ENCODE data around the gene SHB. TPM values are rescaled to one million over a fixed set of nuclear protein-coding genes. Genes with fewer than 3 reads are reported as not detected.

SHB gene
- total RNA-seq, 2 experiments from 2014 or later, result 2.8 to 3.2 TPM

DNA sequence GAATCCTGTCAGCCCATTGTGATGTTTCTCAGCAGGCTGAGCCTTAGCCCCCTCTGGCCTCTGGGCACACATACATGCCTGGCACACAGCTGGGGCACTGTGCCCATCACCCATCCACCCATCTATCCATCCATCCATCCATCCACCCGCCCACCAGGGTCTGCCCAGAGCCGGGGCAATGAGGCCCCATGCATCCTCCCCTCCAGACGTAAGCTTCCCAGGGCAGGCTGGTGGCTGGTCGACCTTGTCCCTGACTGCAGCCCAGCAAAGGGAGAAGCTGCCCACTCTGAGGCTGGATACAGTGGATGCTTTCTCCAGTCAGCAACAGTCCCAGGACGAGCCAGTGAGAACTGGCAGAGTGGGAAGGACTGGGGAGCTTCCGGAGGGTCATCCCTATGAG is 144.0 kb downstream of the SHB start:
- CTCF ChIA-PET, result interaction anchor here (1.4 kb wide), 1 partner anchor 163 kb away, joined by 4 read pairs; no protein-coding TSS in a partner anchor

DNA sequence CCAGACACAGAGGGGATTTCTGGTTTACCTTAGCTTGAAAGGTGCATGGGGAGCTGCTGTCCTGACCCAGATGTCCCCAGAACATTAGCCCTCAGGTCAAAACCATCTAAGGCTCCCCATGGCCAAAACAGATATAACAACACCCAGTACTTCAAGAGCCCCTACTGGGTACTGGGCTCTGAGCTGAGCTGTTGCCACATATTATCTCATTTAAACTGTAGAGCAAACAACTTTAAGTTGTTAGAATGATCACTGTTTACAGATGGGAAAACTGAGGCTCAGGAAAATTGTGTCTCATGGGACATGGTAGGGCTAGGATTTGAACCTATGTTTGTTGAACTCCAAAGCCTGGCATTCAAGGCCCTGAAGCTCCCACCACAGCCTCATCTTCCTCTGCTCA is 144.5 kb downstream of the SHB start:
- CTCF ChIA-PET, result interaction anchor here (1.4 kb wide), 1 partner anchor 164 kb away, joined by 4 read pairs; no protein-coding TSS in a partner anchor
- Mint-ChIP-seq H3K27ac (no peak overlapping the region), H3K36me3 (ENCODE audit: low read depth) (no peaks in the 10 kb centered on the region), H3K9me3 (no peaks in the 10 kb centered on the region), H3K4me3 (no peak overlapping the region), H3K27me3 (no peaks in the 10 kb centered on the region), H3K4me1 (ENCODE audit: low read depth) (peaks cover 2% of the 10 kb centered on the region)
- POLR2A ChIA-PET, result no interaction called here
- ATAC-seq (no peak), DNase-seq (no peak)
- TF ChIP-seq, protein P1, sequence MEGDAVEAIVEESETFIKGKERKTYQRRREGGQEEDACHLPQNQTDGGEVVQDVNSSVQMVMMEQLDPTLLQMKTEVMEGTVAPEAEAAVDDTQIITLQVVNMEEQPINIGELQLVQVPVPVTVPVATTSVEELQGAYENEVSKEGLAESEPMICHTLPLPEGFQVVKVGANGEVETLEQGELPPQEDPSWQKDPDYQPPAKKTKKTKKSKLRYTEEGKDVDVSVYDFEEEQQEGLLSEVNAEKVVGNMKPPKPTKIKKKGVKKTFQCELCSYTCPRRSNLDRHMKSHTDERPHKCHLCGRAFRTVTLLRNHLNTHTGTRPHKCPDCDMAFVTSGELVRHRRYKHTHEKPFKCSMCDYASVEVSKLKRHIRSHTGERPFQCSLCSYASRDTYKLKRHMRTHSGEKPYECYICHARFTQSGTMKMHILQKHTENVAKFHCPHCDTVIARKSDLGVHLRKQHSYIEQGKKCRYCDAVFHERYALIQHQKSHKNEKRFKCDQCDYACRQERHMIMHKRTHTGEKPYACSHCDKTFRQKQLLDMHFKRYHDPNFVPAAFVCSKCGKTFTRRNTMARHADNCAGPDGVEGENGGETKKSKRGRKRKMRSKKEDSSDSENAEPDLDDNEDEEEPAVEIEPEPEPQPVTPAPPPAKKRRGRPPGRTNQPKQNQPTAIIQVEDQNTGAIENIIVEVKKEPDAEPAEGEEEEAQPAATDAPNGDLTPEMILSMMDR (IDR thresholded peaks at IDR 0.05), result no peak
- intact Hi-C loops (cut with micrococcal nuclease), result loop anchor here (10.0 kb wide), 1 partner anchor 360 kb away; no protein-coding TSS in a partner anchor

More for the DNA sequence above, 144.0 kb downstream of the SHB start:
- Mint-ChIP-seq H3K4me3 (no peak overlapping the region), H3K4me1 (ENCODE audit: low read depth) (peaks cover 2% of the 10 kb centered on the region), H3K36me3 (ENCODE audit: low read depth) (no peaks in the 10 kb centered on the region), H3K9me3 (no peaks in the 10 kb centered on the region), H3K27ac (no peak overlapping the region), H3K27me3 (no peaks in the 10 kb centered on the region)
- ATAC-seq (no peak), DNase-seq (no peak)
- TF ChIP-seq, protein P1 (IDR thresholded peaks at IDR 0.05), result no peak
- intact Hi-C loops (cut with micrococcal nuclease), result loop anchor here (10.0 kb wide), 1 partner anchor 360 kb away; no protein-coding TSS in a partner anchor
- POLR2A ChIA-PET, result no interaction called here

DNA sequence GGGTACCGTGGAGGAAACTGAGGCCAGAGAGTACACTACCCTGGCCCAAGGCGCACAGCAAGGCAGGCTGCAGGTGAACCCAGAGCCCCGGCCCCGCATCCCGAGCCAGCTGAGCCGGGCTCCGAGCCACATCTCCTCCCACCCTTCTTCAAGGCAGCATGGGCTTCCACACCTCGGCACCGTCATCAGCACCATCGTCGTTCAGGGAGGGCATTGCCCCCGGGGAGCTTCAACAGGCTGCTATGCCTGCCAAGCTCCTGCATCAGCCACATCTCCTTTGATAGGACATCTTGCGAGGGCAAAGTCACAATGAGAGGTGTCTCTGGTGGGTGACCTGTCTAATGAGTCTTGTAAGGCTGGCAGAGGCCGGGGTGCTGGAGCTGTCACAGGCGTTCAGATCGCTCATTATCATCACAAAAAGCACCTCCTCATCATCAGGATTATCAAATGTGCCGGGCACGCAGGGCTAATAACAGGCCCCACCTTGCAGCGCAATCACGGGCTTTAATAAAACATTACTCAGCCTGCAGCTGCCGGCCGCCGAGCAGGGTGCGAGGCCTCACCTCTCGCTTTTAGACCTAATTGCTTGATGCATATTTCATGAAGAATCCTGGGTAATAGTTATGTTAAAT is 145.1 kb downstream of the SHB start:
- Mint-ChIP-seq H3K9me3 (no peaks in the 10 kb centered on the region), H3K27ac (no peak overlapping the region), H3K36me3 (ENCODE audit: low read depth) (no peaks in the 10 kb centered on the region), H3K27me3 (no peaks in the 10 kb centered on the region), H3K4me3 (no peak overlapping the region), H3K4me1 (ENCODE audit: low read depth) (peaks cover 2% of the 10 kb centered on the region)
- TF ChIP-seq, protein P1 (IDR thresholded peaks at IDR 0.05), result no peak
- ChIA-PET CTCF (no interaction called here), POLR2A (no interaction called here)
- no peak for DNase-seq
- intact Hi-C loops (cut with micrococcal nuclease), result loop anchor here (10.0 kb wide), 1 partner anchor 361 kb away; no protein-coding TSS in a partner anchor
- ATAC-seq, result no peak

DNA sequence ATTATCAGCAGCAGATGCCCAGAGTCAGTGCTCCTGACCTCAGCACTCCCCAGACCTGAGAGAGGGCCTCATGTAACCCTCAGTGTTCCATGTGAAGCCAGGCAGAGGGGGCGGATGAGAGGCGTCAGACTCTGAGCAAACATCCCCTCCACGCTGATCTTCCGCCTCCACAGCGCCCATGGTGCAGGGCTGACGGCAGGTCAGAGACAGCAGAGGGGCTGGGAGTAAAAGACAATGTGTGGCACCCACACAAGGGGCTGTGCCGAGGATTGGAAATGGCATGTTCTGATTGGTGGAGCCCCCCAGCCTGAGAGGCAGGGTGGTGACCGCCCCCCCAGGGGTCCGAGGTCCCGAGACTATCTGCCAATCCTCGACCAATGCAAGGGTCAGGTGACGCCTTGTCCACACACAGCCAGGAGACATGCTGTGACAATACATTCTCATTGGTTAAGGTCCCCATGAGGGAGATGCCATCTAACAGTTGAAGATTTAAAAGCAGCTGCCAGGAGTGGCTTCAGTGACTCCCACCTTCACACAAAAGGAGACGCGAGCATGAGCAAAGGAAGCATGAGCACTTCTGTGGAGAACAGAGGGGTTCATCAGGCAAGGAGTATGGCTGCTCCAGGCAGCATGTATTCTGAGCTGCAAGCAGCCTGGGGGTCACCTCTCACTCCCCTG is 145.8 kb downstream of the SHB start:
- DNase-seq (no peak), ATAC-seq (no peak)
- intact Hi-C loops (cut with micrococcal nuclease), result loop anchor here (10.0 kb wide), 1 partner anchor 362 kb away; no protein-coding TSS in a partner anchor
- TF ChIP-seq, protein P1 (IDR thresholded peaks at IDR 0.05), result no peak
- Mint-ChIP-seq H3K27me3 (no peaks in the 10 kb centered on the region), H3K4me1 (ENCODE audit: low read depth) (peaks cover 2% of the 10 kb centered on the region), H3K4me3 (no peak overlapping the region), H3K9me3 (no peaks in the 10 kb centered on the region), H3K36me3 (ENCODE audit: low read depth) (no peaks in the 10 kb centered on the region), H3K27ac (no peak overlapping the region)
- CTCF ChIA-PET, result no interaction called here
- POLR2A ChIA-PET, result no interaction called here
